Right atrium auricular region (tissue), 2 donors: Measurements from ENCODE around the gene RGS6. TPM values are rescaled to one million over a fixed set of nuclear protein-coding genes. Genes with fewer than 3 reads are reported as not detected.

ENCODE experiments used
- DNase-seq: peaks from one replicate; pipeline ENCODE4 v3.0.0-alpha.2; 2019; ENCODE audit warnings: low spot score
- H3K27ac ChIP-seq, 2 donors: fragments of 200-600 bp; sonication (generic); 1 replicate in 1 of 2; 2 replicates in 1 of 2; pipeline ENCODE4 v1.5.1; 2016 to 2019
- H3K27me3 ChIP-seq, 2 donors: fragments of 200-600 bp; sonication (generic); one replicate each; pipeline versions ENCODE4 v1.5.1 to v1.6.0; 2017 to 2019
- H3K36me3 ChIP-seq: fragments of 200-600 bp; sonication (generic); one replicate; pipeline ENCODE4 v1.5.1; 2016
- H3K4me1 ChIP-seq, 2 donors: fragments of 200-600 bp; sonication (generic); one replicate each; pipeline versions ENCODE4 v1.5.1 to v1.6.0; 2017 to 2019
- H3K4me3 ChIP-seq, 2 donors: fragments of 200-600 bp; sonication (generic); 1 replicate in 1 of 2; 2 replicates in 1 of 2; pipeline ENCODE4 v1.5.1; 2017 to 2019; ENCODE audit warnings: mild to moderate bottlenecking in 1 of 2, moderate library complexity in 1 of 2
- H3K9me3 ChIP-seq, 2 donors: fragments of 200-600 bp; sonication (generic); one replicate each; pipeline ENCODE4 v1.5.1; 2019
- total RNA-seq, 2 donors: library from RNA; depleted of rRNA; stranded (reverse); fragments of >200 nt; gene quantifications; one replicate each; pipeline ENCODE4 v1.1.0, GENCODE V29; 2016
- TF ChIP-seq, protein P1 (sequence below), 2 donors: fragments of 200-600 bp; sonication (generic); IDR thresholded peaks; one replicate each; pipeline ENCODE4 v1.5.1; 2019; ENCODE audit warnings: antibody characterized with exemption in 2 of 2

The RGS6 gene
- total RNA-seq, 2 donors from 2014 or later = 12.1 to 13.1 TPM

DNA sequence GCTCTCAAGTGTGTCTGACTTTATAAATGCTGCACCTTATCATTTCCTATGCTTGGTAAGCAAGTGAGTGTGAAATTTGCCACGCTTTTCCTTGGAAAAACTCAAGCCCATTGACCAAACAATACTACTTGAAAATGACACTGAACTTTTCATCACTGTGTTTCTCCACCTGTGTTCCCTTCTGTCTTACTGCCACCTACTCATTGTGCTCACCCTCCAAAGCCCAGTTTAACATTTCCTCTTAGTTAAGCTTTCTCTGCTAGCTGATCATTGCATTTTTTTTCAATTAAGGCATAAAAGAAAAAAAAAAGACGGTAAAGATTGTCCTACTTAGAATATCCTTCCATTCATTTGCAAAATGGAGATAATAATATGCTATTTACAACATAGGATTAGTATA is 516.0 kb downstream of the RGS6 start:
- Histone ChIP-seq H3K27me3 (no peaks in the 10 kb centered on the region), H3K4me3 (no peak overlapping the region), H3K27ac (no peak overlapping the region), H3K4me1 (peaks cover 0 to 9% of the 10 kb centered on the region in 2 donors), H3K36me3 (no peaks in the 10 kb centered on the region), H3K9me3 (no peaks in the 10 kb centered on the region)
- TF ChIP-seq, protein P1, sequence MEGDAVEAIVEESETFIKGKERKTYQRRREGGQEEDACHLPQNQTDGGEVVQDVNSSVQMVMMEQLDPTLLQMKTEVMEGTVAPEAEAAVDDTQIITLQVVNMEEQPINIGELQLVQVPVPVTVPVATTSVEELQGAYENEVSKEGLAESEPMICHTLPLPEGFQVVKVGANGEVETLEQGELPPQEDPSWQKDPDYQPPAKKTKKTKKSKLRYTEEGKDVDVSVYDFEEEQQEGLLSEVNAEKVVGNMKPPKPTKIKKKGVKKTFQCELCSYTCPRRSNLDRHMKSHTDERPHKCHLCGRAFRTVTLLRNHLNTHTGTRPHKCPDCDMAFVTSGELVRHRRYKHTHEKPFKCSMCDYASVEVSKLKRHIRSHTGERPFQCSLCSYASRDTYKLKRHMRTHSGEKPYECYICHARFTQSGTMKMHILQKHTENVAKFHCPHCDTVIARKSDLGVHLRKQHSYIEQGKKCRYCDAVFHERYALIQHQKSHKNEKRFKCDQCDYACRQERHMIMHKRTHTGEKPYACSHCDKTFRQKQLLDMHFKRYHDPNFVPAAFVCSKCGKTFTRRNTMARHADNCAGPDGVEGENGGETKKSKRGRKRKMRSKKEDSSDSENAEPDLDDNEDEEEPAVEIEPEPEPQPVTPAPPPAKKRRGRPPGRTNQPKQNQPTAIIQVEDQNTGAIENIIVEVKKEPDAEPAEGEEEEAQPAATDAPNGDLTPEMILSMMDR (IDR thresholded peaks at IDR 0.05) = no peak
- DNase-seq = no peak

DNA sequence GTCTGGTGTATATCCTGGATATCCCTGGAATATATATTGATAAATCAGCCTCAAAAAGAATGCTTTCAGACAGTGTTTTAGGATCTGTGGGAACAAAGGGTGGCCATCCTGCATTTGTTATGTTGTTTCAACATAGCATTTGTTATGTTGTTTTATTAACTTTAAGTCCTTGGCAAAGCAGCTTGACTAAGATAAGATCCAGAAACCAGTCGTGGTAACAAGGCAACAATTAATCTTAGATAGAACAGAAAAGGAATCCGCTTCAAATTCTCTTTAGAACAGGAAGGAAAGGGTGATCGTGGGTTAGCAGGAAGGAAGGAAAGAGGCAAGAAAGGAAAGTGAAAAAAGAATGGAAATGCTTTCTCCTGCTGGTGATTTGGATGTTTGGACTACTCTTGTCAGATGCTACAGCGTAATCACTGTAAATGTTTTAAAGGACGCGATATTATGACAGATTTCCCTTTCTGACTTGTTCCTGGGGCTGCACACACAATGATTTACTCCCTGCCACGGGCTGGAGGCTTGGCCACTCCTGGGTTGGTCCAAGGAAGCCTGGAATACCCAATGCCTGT is 518.3 kb downstream of the RGS6 start:
- no peak overlapping the region for H3K27ac ChIP-seq
- H3K4me1 ChIP-seq = peaks cover 0 to 9% of the 10 kb centered on the region in 2 donors
- H3K27me3 ChIP-seq = no peaks in the 10 kb centered on the region

DNA sequence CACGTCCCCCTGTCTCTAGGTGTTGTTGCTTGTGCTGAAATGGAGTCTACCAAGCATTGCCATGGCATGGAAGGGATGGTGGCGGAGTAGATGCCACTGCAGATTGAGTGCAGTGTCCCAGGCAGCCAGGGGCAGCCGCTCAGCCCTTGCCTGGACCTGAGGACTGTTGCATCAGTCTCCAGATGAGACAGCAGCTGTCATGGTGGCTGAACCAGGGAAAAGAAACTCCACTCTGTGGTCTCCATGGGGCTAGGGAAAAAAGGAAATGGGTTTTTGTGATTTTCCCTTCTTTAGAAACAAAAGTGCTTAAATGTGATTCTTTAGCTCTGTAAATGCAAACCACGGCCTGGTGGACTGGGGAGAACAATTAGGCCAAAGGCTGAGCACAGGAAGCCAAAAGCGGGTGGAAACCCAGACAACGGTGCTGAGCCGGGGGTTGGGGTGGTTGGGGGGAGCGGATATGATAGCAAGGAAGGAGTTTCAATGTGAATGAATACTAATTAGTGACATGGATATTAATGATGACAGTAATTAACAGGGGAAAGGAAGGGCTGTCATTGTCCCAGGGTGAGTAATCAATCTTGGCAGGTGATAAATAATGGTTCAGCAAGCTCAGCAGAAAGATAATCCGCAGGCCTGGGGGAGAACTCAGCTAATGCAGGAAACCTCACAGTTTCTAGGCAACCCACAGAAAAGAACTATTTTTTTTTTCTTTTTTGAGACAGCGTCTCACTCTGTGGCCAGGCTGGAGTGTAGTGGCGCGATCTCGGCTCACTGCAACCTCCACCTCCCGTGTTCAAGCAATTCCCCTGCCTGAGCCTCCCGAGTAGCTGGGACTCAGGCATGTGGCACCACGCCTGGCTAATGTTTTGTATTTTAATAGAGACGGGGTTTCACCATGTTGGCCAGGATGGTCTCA is 519.1 kb downstream of the RGS6 start:
- H3K27ac ChIP-seq = no peak overlapping the region
- H3K4me1 ChIP-seq = peaks cover 0 to 9% of the 10 kb centered on the region in 2 donors
- no peaks in the 10 kb centered on the region for H3K27me3 ChIP-seq
- H3K9me3 ChIP-seq = no peaks in the 10 kb centered on the region
- H3K4me3 ChIP-seq = no peak overlapping the region
- no peaks in the 10 kb centered on the region for H3K36me3 ChIP-seq
- DNase-seq = no peak
- TF ChIP-seq, protein P1 (IDR thresholded peaks at IDR 0.05) = no peak

More for the DNA sequence above, 518.3 kb downstream of the RGS6 start:
- H3K36me3 ChIP-seq = no peaks in the 10 kb centered on the region
- no peak overlapping the region for H3K4me3 ChIP-seq
- DNase-seq = no peak
- no peaks in the 10 kb centered on the region for H3K9me3 ChIP-seq
- TF ChIP-seq, protein P1 (IDR thresholded peaks at IDR 0.05) = no peak

DNA sequence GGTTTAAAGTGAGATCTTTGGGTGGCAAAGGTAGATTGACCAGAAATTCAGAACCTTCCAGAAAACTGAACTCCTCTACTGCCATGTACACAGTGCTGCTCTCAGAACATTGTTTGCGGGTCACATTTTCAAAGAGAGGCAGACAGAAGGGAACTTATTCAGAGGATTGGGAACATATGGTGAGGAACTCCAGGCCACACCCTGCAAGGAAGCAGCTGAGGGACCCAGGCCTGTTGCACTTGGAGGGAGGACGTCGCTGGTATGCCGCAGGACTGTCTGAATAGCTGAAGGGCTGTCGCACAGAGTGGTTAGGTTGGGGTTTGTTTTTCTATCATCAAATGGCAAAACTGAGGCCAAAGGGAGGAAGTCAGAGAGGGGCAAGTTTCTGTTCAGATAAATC is 520.5 kb downstream of the RGS6 start:
- TF ChIP-seq, protein P1 (IDR thresholded peaks at IDR 0.05) = no peak
- DNase-seq = no peak
- Histone ChIP-seq H3K4me1 (peaks cover 0 to 9% of the 10 kb centered on the region in 2 donors), H3K27ac (no peak overlapping the region), H3K9me3 (no peaks in the 10 kb centered on the region), H3K27me3 (no peaks in the 10 kb centered on the region), H3K36me3 (no peaks in the 10 kb centered on the region), H3K4me3 (no peak overlapping the region)

DNA sequence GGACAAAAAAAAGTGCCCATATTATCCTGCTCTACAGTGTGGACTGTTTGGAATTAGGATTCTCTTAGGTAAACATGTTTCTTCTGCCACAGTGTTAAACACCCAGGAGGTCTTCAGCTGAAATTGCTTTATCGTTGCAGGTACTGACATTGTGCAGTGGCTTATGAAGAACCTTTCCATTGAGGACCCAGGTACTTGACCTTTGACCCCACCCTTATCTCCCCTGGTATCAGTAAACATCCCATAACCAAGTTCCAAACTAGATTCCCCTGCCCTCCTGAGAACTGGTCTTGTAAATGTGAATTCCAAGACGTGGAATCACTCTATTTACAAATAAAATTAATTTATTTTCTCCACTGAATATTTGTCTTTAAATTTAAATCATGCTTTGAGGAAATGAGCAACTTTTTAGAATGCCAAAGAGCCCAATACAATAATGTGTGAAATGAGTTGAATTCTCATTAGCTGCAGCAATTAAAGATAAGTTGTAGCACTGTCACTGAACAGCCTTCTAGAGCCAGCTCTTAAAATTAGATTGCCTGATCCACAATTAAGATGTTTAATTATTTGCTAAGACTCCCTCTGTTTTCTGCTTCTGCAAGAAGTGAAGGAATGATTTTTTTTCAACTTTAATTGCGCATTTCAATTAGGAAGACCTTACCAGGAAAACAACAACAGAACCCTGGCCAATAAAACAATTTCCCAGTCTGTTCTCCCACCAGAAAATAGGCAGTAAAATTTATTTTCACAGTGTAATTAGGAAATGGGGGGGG is 522.3 kb downstream of the RGS6 start:
- no peak for DNase-seq
- H3K36me3 ChIP-seq = no peaks in the 10 kb centered on the region
- H3K4me1 ChIP-seq = peaks cover 0 to 9% of the 10 kb centered on the region in 2 donors
- no peaks in the 10 kb centered on the region for H3K27me3 ChIP-seq
- no peak overlapping the region for H3K4me3 ChIP-seq
- no peaks in the 10 kb centered on the region for H3K9me3 ChIP-seq
- TF ChIP-seq, protein P1 (IDR thresholded peaks at IDR 0.05) = no peak
- no peak overlapping the region for H3K27ac ChIP-seq
